Left lung (tissue), 14 donors: Measurements from ENCODE around the gene SNED1. TPM values are rescaled to one million over a fixed set of nuclear protein-coding genes. Genes with fewer than 3 reads are reported as not detected.
A peak's percentile ranks its signal among the peaks of the same experiment; 100 is the strongest.

Experiments used
- ATAC-seq: fragments of 200-7000 bp; cut with Tn5 transposase; one replicate; pipeline ENCODE4 v1.9.1; 2020; ENCODE audit warnings: moderate library complexity
- DNase-seq, 4 donors: peaks; one replicate each; pipeline ENCODE4 v3.0.0-alpha.2; 2013 to 2020
- H3K27ac ChIP-seq, 2 donors: fragments of 200-600 bp; sonication (generic) in 1 of 2; one replicate each; pipeline versions ENCODE4 v1.5.0 to v1.8.0; 2020 to 2021
- H3K27me3 ChIP-seq, 2 donors: fragments of 200-600 bp; sonication (generic) in 1 of 2; one replicate each; pipeline versions ENCODE4 v1.5.0 to v1.8.0; 2020 to 2021
- H3K36me3 ChIP-seq, 2 donors: fragments of 200-600 bp; sonication (generic) in 1 of 2; one replicate each; pipeline versions ENCODE4 v1.5.0 to v1.8.0; 2020 to 2021
- H3K4me1 ChIP-seq, 2 donors: fragments of 200-600 bp; one replicate each; pipeline ENCODE4 v1.8.0; 2021
- H3K4me3 ChIP-seq, 2 donors: fragments of 200-600 bp; sonication (generic) in 1 of 2; one replicate each; pipeline versions ENCODE4 v1.5.0 to v1.8.0; 2020 to 2021; ENCODE audit warnings: mild to moderate bottlenecking in 1 of 2
- H3K9me3 ChIP-seq, 2 donors: fragments of 200-600 bp; sonication (generic) in 1 of 2; one replicate each; pipeline versions ENCODE4 v1.5.0 to v1.8.0; 2020 to 2021
- intact Hi-C, 2 donors: fragments of 100-400 bp; cut with DNase I; formaldehyde crosslinking; loops; one replicate each; pipeline versions ENCODE4 v1.11.2 to v1.14.2; 2022
- long read RNA-seq, 12 donors: library from polyadenylated mRNA in 2 of 12; unstranded in 2 of 12; transcript quantifications; one replicate each; pipeline ENCODE4 v2.0.0 and lab custom pipeline, GENCODE V29; 2019 to 2026
- polyA plus RNA-seq, 6 donors: library from polyadenylated mRNA; unstranded; fragments of 120-200 nt; gene quantifications; one replicate each; pipeline ENCODE4 v1.2.1, GENCODE V29; 2013; ENCODE audit not compliant: insufficient read length in 6 of 6
- total RNA-seq, 2 donors: library from RNA; stranded (reverse); fragmentation: NEBNext Ultra II Directional; extraction: Animal tissue kit (Norgen Biotek cat#: 25700); gene quantifications; one replicate each; pipeline ENCODE4 v1.2.1, GENCODE V29; 2021
- TF ChIP-seq, protein P1 (sequence below), 2 donors: fragments of 200-600 bp; sonication (generic) in 1 of 2; IDR thresholded peaks; one replicate each; pipeline versions ENCODE4 v1.5.0 to v1.8.0; 2021; ENCODE audit warnings: antibody characterized with exemption in 2 of 2
- donor health status: DM: no; HTN: yes; CAD: no.
- donor health status: DM: no; HTN: no; CAD: no.

SNED1 gene
- 10 to 100 TPM; 36.4 to 48.2 TPM for total RNA-seq
- polyA plus RNA-seq, result 10 to 100 TPM; 44.8 to 81.0 (median 60.1) TPM
- long read RNA-seq, donor 1, partial matches to known transcripts, result 0 of 1 reads
- long read RNA-seq, donor 1, other reads (novel, unspliced or antisense), result 0 of 1 reads
- long read RNA-seq, donor 2, full-length matches to known transcripts, result 1 of 28 reads
- long read RNA-seq, donor 2, partial matches to known transcripts, result 27 of 28 reads
- long read RNA-seq, donor 2, other reads (novel, unspliced or antisense), result 0 of 28 reads
- long read RNA-seq, donor 3, result 0 reads
- long read RNA-seq, donor 4, partial matches to known transcripts, result 1 of 3 reads
- long read RNA-seq, donor 4, other reads (novel, unspliced or antisense), result 2 of 3 reads
- long read RNA-seq, donor 5, full-length matches to known transcripts, result 2 of 42 reads
- long read RNA-seq, donor 5, partial matches to known transcripts, result 40 of 42 reads
- long read RNA-seq, donor 5, other reads (novel, unspliced or antisense), result 0 of 42 reads
- long read RNA-seq, donor 6, full-length matches to known transcripts, result 2 of 8 reads
- long read RNA-seq, donor 6, partial matches to known transcripts, result 6 of 8 reads
- long read RNA-seq, donor 6, other reads (novel, unspliced or antisense), result 0 of 8 reads
- long read RNA-seq, donor 7, full-length matches to known transcripts, result 3 of 3 reads
- long read RNA-seq, donor 7, partial matches to known transcripts, result 0 of 3 reads
- long read RNA-seq, donor 7, other reads (novel, unspliced or antisense), result 0 of 3 reads
- long read RNA-seq, donor 8, partial matches to known transcripts, result 8 of 8 reads
- long read RNA-seq, donor 8, other reads (novel, unspliced or antisense), result 0 of 8 reads
- long read RNA-seq, donor 9, result 0 reads
- long read RNA-seq, donor 10, partial matches to known transcripts, result 1 of 2 reads
- long read RNA-seq, donor 10, other reads (novel, unspliced or antisense), result 1 of 2 reads
- long read RNA-seq, donor 11, result 0 reads
- long read RNA-seq, donor 12, partial matches to known transcripts, result 35 of 35 reads
- long read RNA-seq, donor 12, other reads (novel, unspliced or antisense), result 0 of 35 reads

DNA sequence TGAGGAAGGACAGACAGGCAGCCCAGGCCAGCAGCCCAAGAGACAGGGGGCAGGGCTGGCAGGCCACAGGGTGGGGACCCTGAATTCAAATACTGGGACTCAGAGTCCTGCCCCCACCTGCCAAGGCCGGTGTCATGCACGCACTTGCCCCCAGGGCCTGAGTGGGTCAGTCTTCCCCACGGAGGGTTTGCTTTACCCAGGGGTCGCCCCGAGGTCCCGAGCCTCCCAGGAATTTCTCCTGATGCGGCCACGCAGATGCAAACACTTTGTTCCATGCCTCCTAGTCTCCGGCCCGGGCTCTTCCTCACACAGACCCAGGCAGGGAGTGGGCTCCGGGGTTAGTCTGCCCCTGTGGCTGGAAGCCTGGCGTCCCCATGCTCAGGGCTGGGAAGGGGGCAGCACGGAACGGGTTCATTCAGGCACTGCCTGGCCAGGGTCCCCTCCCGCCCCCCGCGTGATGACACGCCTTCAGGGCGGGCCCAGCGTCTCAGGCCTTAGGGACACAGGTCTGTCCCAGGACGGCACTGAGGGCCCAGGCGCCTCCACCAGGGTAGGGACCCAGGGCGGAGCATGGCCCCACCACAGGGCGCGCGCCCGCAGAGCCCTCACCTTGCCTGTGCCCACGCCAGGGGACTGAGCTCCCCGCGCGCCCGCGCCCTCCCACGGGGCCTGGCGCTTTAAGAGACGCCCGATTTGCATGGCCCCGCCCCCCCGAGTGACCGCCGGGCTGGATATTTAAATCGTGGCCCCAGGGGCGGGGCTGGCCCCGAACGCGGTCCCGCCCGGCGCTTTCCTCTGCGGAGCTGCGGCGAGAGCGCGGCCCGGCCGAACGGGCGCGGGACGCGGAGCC lies at the start of gene SNED1:
SNED1 (plus strand) TSS at position 763 of the 850 bp plus-strand sequence. CDS start 220 bp downstream, outside the sequence.
- Histone ChIP-seq H3K9me3 (no peaks in the 10 kb centered on the region), H3K36me3 (peaks cover 0 to 4% of the 10 kb centered on the region in 2 donors), H3K4me1 (peaks cover 12 to 55% of the 10 kb centered on the region in 2 donors), H3K27me3 (peaks cover 0 to 27% of the 10 kb centered on the region in 2 donors), H3K4me3 (peak within 1 kb of the TSS; percentile 47 to 55), H3K27ac (peak within 1 kb of the TSS; percentile 73 to 82)
- ATAC-seq (peak; percentile 87), DNase-seq (peak; percentile 89 to 95 (median 92))
- intact Hi-C loops, result no loop called here
- TF ChIP-seq, protein P1, sequence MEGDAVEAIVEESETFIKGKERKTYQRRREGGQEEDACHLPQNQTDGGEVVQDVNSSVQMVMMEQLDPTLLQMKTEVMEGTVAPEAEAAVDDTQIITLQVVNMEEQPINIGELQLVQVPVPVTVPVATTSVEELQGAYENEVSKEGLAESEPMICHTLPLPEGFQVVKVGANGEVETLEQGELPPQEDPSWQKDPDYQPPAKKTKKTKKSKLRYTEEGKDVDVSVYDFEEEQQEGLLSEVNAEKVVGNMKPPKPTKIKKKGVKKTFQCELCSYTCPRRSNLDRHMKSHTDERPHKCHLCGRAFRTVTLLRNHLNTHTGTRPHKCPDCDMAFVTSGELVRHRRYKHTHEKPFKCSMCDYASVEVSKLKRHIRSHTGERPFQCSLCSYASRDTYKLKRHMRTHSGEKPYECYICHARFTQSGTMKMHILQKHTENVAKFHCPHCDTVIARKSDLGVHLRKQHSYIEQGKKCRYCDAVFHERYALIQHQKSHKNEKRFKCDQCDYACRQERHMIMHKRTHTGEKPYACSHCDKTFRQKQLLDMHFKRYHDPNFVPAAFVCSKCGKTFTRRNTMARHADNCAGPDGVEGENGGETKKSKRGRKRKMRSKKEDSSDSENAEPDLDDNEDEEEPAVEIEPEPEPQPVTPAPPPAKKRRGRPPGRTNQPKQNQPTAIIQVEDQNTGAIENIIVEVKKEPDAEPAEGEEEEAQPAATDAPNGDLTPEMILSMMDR (IDR thresholded peaks at IDR 0.05), result no peak

- Histone ChIP-seq H3K9me3 (no peaks in the 10 kb centered on the region), H3K4me1 (no peaks in the 10 kb centered on the region), H3K27me3 (no peaks in the 10 kb centered on the region), H3K4me3 (no peak overlapping the region), H3K36me3 (no peaks in the 10 kb centered on the region), H3K27ac (no peak overlapping the region)
- TF ChIP-seq, protein P1 (IDR thresholded peaks at IDR 0.05), result no peak
- intact Hi-C loops, result no loop called here
- ATAC-seq, result no peak
- DNase-seq, result peak in 2 of 4 donors; percentile 27 to 58
These were observed 49.3 kb upstream of the SNED1 start for GRCh38 chr2:240948905-240949790.

GRCh38 chr2:240949791-240950705 lies 48.4 kb upstream of the SNED1 start:
- Histone ChIP-seq H3K4me3 (no peak overlapping the region), H3K27ac (no peak overlapping the region), H3K9me3 (no peaks in the 10 kb centered on the region), H3K4me1 (no peaks in the 10 kb centered on the region), H3K36me3 (no peaks in the 10 kb centered on the region), H3K27me3 (peaks cover 0 to 2% of the 10 kb centered on the region in 2 donors)
- peak in 1 of 4 donors; percentile 53 for DNase-seq
- intact Hi-C loops, result no loop called here
- ATAC-seq, result no peak
- TF ChIP-seq, protein P1 (IDR thresholded peaks at IDR 0.05), result no peak
